Endothelial cell of umbilical vein (primary cell): Measurements from ENCODE around the gene BMPR1B.

Source experiments
- CTCF ChIP-seq, 2 donors: IDR thresholded peaks; 1 replicate in 1 of 2; 2 replicates in 1 of 2; pipeline ENCODE4 v1.5.1; 2011; ENCODE audit warnings: low read length in 2 of 2, mild to moderate bottlenecking in 2 of 2, moderate library complexity in 2 of 2, control low read depth in 1 of 2, inconsistent platforms in 1 of 2, low read depth in 1 of 2; ENCODE audit not compliant: insufficient read depth in 1 of 2; ENCODE audit errors: extremely low read depth in 1 of 2
- JUN ChIP-seq: IDR thresholded peaks from 2 replicates; pipeline ENCODE4 v1.6.1; 2011; ENCODE audit warnings: borderline replicate concordance, low read depth; ENCODE audit not compliant: insufficient read length, insufficient read depth
- MYC ChIP-seq: IDR thresholded peaks from one replicate; pipeline ENCODE4 v1.6.1; 2011; ENCODE audit warnings: mild to moderate bottlenecking, low read depth, low read length
- POLR2AphosphoS5 ChIP-seq: IDR thresholded peaks from 2 replicates; pipeline ENCODE4 v1.6.1; 2012; ENCODE audit warnings: low read depth, mild to moderate bottlenecking, control low read depth, low read length, moderate library complexity; ENCODE audit not compliant: insufficient read depth

- TF ChIP-seq CTCF (IDR thresholded peaks at IDR 0.05; ENCODE audit: extremely low read depth in 1 of 2, insufficient read depth in 1 of 2, low read depth in 1 of 2, low read length in 2 of 2), result no peak
- no peak for TF ChIP-seq MYC
- no peak for TF ChIP-seq POLR2AphosphoS5
- TF ChIP-seq JUN, result no peak
These were observed 433.1 kb downstream of the BMPR1B start for GRCh38 chr4:95190751-95191436.
